GM15510 (cell line): Measurements from ENCODE around the gene ONECUT1.

Experiments used
- POLR2A ChIP-seq: IDR thresholded peaks from 3 replicates; pipeline ENCODE4 v1.6.1; 2011; ENCODE audit warnings: borderline replicate concordance; ENCODE audit not compliant: insufficient read length; ENCODE audit errors: extremely low read depth

ONECUT1 gene

DNA sequence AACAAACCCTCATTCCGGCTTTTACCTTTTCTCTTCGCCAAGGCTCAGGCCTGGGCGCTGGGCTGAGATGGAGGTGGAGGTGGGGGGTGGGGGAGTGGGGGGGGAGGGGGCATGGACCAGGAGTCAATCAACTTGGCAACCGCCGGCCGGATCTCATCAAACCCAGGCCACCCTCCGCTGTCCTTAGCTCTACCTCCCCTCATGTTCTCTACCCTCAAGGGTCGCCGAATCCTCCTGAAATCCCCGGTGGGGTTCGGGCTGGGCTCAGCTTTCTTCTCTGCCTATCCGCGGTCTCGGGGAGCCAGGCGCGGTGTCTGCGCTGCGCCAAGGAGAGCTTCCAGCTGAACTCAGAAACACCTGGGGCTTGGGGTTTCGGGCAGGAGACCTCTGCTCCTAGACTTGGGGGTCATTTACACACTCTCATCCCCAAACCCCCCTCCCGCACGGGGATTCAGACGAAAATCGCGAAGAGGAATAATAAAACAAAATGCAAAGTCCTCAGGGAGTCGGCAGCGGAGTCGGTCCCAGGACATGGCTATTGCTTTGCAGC lies 2.5 kb downstream of the ONECUT1 start:
- no peak for TF ChIP-seq POLR2A

DNA sequence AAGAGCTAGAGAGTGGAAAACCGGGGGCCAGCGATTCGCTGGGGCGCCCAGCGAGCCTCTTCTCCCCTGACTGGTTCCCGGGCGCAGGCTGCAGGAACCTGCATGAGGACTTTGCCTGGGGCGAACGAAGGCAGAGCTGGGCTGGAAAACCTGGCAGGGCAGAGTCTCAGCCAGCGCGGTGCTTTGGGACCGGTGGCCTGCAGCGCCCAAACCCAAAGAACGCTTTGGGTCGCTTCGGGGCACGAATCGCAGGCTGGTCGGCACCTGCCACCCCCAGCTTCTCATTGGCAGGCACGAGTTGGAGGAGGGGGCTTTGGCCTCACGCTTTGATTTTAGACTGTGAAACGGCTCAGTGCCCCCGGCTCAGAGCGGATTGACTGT lies 3.0 kb downstream of the ONECUT1 start:
- no peak for TF ChIP-seq POLR2A

DNA sequence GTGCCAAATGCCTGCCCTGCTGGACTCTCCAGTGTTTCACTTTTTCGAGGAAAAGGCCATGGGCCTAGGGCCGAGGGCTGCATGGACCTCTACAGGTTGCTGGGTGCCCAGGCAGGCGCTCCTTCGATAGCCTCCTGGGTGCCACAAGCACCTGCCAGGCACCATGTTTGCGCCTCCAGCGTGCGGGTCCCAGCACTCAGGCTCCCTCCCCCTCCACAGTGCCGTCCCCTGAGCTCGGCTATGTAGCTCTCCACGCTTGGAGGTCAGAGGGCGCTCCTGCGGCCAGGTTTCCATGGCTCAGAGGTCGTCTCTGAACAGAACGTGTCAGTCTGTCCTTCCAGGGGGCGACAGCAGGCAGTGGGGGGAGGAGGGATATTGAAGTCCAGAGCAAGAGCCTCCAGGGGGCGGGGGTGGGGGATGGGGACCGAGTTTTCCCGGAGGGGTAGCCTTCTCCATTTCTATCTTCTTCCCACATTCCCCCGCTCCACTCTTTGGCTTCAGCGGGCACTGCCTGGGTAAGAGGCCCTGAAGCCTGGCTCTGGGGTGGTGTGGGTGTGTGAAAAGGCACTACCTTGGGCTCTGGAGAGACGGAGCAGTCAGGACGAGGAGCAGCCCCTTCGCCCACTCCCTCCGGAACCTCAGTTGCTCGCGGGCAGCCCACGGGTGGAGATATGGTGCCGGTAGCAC lies 3.6 kb downstream of the ONECUT1 start:
- TF ChIP-seq POLR2A, result no peak

DNA sequence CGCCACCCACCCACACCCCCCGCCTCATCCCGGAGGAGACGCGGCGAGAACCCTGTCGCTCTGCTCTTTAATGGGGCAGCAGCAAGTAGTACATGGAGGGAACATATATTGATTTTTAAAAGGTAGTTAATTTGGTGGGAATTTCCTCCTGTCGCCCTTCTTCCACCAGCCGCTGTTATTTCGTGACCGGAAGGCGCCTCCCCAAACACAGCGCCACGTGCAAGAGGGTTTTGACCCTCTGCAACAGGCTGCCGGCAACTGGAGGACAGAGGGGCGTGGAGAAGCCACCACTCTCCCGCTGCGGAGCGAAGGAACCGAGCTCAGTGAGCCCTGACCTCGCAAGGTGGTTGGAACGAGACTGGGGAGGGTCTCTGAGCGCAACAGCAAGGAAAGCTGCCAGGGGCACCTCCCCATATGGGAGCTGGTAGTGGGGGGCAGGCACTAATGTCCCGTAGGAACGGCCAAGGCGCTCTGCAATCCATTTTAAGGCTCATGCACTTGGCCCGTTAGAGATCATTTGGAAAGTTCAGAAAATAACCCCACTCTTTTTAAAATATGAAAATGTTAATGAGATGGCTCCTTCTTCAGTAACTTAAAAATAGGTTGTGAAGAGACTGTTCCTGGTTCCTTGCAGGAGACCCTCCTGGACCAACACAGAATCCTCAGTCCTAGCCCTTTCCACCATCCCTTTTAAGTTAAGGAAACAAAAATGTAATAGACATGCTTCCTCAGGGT lies 4.3 kb downstream of the ONECUT1 start:
- no peak for TF ChIP-seq POLR2A

DNA sequence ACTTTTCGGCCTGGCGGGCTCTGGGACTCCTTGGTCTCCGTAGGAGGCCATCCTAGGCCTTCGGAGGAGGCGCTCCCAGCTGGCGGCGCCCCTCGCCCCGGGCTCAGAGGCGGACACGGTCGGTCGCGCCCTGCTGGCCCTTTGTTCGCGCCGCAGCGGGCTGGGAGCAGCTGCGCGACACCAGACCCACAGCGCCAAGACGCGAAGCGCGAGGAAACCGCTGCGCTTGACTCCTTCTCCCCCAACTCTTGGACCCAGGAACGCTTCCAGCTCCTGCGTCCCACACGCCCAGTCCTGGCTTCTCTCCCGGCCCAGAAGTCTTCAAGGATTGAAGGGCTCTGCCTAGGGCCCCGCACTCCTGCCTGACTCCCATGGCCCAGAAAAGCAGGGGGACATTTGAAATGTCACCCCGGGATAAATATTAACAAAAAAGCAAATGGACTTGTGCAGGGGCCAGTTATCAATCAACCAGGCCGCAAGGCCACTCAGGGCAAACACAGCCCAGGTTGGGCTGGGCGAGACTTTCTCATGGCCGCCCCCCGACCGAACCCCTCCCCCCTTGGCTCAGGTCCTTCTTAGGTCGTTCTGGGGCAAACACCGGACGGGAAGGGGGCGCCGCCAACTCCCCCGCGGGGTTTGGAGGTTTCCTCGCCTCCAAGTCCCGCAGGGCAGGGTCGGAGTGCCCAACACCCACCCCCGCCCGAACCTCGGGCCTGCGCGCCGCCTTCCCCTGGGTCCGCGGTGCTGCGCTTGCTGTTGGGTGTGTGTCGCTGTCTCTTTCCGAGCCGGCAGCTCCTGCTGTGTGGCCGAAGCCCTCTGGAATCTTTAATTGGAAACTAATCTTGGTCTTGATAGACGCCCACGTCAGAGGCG lies 5.1 kb downstream of the ONECUT1 start:
- TF ChIP-seq POLR2A, result no peak

DNA sequence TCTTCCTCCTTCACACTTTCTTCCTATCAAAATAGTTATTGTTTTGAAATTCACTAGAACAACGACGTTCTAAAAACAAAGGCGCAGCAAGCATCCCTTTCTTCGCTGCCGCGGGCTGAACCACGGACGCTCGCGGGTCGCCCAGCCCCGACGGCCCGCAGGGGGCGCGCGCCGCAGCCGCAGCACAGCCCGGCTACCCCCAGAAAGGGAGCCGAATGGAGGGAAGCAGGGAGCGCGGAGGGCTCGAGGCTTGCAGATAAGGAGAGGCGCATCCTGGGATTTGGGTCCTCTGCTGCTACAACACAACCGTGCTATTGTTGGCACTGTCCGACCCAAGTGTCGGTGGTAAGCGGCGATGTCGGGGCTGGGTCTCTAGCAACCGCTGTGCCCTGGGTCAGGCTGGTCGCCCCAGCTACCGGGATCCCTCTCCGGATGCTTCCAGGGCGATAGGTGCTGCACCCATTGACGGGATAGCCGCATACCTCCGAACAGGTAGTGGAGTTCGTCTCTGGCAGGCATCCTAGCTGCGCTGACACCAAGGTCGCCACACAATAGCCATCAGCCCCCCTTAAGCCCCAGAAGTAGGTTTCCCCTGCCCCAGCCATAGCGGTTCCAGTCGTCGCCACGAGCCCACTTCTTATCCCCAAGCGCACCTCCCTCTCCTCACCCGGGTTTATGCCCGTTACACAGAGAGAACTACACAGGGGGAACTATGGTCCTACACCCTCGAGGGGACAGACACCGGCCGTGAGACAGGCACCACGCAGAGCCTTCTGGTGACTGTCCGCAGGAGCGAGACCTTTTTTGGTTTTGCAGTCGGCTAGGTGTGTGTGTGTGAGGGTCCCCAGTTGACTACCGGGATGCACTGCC lies 6.0 kb downstream of the ONECUT1 start:
- TF ChIP-seq POLR2A, result no peak

DNA sequence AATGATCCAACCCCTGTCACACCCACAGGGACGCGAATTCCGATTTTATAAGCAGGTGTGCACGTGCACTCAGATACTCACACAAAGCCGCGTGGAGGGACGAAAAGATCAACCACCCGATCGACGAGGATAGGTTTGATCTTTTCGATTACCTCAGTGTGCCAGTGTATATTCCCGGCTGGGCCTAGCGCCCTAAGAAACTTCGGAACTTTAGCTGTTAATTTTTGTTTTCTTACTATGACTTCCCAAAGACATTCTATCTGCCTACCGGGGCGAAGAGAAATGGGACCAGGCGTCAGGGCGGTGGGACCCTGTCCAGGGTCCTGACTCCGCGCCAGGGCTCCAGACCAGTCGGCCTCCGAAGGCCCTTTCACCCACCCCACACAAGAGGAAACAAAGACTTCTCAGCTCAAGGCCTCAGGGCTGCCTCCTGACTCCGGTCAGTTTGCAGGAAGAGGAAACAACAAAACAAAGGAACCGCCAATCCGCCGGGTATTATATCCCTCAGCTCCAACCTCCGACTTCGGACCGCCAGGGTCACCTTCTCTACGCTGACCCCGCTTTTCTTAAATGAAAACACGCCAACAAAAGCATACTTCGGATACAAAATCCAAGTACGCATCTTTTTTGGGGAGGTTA lies 6.8 kb downstream of the ONECUT1 start:
- no peak for TF ChIP-seq POLR2A

DNA sequence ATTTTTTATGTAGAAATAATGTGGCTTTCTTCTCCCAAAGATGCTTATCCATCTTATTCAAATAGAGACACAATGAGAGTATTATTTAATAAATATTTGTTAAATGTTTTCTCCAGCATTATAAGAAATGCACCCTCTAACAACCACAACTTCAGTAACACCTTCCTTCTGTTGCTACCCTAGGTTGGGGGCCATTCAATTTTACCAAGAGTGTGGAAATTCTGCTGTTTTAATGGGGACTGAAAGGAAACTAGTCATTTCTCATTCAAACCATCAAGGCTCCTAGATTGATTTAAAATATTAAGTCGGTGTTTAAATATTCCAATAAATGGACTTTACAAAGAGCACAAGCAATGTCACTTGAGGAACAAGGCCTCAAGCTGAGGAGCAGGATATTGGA lies 7.6 kb downstream of the ONECUT1 start:
- no peak for TF ChIP-seq POLR2A

DNA sequence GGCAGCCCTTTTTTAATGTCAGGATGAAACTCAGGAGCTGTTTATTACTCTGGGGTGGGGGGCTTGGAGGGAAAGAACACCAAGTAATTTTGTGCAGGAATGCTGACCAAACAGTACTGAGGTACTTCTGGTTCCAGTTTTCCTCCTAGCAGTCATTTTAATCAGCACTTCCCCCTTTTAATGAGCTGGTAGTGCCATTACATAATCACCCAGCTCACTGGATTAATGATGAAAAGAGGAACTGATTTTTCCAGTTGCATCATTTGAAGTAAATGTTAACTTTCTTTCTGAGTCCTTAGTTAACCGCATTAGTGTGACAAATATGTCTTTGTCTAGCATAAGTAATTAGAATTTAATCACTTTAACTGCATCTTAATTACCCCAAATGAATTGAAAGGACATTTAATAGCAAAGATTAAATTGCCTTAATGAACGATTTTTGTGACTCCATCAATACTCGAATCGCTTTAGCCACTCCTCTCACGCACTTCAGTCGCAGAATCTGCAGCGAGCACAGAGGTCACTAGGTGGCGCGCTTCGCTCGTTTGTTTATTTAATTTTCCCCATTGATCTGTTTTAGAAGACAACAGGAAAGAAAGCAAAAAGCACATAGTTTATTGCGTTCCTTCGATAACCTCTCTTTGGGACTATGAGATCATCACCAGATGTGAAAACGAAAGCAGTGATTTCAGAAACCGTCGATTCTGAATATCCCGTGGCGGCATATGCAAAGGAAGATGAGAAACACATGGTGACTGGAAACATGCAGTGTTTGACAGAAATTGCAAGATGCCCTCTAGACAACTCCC lies 9.8 kb downstream of the ONECUT1 start:
- no peak for TF ChIP-seq POLR2A

DNA sequence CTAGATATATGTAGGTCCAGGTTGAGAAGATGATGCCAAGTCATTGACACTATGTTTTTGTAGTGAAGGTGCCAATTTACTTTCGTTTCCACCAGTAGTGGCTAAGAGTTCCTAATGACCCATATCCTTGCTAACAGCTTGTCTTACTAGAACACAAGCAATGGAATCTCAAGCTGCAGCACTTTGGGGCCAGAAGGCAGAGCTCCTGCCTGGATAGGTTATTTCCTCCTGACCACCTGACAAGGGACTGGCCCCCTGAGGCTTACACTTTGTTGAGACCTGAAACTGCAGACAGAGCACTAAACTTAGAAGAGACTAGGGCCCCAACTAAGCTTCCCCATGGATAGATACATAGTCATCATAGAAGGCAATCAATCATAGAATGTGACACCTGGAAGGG lies 11.7 kb downstream of the ONECUT1 start:
- TF ChIP-seq POLR2A, result no peak

DNA sequence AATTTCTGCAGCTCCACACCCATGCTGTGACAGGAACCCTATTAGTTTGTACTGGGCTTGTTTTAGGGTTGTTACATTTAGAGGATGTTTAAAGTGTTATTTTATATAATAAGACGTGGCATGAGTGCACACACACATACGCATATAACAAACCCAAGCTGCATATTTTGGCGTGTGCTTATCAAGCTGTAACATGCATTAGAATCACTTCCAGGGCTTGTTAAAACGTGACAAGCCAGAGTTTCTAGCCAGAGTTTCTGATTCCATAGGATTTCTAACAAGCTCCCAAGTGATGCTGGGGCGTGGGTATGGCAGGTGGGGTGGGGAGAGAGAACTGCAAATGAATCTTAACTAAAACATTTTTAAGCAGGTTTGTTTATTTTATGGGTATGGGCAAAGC lies 17.4 kb downstream of the ONECUT1 start:
- TF ChIP-seq POLR2A, result no peak

DNA sequence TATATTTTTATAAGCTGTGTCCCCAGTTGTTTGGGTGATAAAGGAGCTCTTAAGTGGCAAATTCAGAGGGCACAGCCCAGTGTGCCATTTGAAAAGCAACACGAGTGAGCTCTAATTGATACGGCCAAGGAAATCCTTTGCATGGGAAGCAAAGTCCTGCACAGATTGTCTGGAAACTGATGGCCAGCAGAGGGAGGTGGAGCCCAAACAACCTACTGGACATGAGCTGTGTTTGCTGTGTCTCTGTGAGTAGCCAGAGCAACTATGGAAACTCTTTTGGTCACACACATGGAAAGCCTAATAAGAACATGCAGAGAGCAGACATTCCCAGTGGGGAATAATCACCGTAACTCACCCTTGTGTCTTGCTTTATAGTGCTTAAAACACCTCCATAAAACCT lies 24.4 kb downstream of the ONECUT1 start:
- TF ChIP-seq POLR2A, result no peak

DNA sequence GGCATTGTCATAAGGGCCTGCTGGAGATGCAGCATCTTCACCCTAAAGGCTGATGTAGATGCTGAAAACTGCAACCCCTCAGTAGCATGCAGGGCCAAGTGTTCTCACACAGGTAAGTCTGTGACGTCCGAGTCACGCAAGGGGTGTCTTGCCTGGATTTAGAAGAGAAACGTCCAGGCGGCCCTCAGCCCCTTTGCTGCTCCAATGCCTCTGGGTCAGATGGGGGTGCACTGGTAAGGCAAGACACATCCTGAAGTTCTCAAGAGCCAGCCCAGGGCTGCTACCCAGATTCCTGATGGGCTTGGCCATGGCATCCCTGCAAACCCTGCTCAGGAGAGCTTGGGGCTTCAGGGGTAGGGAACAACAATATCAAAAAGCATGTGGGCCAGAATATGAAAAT lies 25.4 kb downstream of the ONECUT1 start:
- TF ChIP-seq POLR2A, result no peak
